ENCODE data around the gene TEDC1. TPM values are rescaled to one million over a fixed set of nuclear protein-coding genes. Genes with fewer than 3 reads are reported as not detected.

The TEDC1 gene
- polyA plus RNA-seq, 1 of the 3 experiments (the other 2 are of a cell fraction): 13.4 TPM

DNA sequence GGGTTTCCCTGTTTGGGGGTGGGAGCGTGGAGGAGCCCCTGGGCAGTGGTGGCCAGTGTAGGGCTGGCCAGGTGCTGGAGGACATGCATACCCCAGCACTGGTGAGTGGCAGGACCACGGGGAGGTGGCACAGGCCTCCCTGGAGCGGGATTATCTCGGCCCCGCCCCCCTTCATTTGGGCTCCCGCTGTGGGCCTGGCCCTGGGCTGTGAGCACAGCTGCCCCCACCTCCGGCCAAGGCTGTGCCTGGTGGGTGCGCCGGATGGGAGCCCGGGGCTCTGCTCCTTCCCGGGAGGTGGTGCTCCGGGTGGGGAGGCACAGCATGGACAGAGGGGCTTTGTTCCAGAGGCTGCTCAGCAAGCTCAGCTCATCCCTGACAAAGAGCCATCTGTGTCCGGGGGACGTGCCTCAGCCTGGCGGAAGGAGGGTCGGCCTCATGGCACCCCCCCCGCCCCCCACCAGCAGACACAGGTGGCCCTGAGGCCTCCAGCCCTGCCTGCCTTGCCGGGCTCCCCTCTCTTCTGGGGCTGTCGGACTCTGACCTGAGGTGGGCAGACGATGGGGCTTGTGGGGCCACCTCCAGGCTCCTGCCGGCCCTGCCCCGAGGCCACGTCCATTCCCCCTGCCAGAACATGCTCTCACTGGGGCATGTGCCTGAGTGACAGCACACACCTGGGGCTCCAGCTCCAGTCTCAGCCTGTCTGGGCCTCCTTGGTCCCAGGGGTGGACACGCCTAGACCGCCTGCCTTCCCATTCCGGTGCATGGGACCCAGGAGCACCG, 8.4 kb downstream of the TEDC1 start:
- Histone ChIP-seq H3K4me2 (no peak overlapping the region), H3K79me2 (ENCODE audit: insufficient read depth) (no peaks in the 10 kb centered on the region), H3K4me1 (ENCODE audit: control insufficient read depth in 1 of 2, insufficient read depth in 2 of 2, low read depth in 1 of 2, low read length in 1 of 2) (peaks cover 0 to 3% of the 10 kb centered on the region in 2 experiments; a peak in 1 of 4 replicates), H2AFZ (ENCODE audit: low read depth) (no peak overlapping the region), H3K9ac (no peak overlapping the region), H4K20me1 (ENCODE audit: insufficient read depth) (no peaks in the 10 kb centered on the region), H3K4me3 (ENCODE audit: low read depth in 2 of 2, low read length in 1 of 2) (no peak overlapping the region), H3K9me3 (no peaks in the 10 kb centered on the region), H3K27me3 (ENCODE audit: insufficient read depth) (no peaks in the 10 kb centered on the region), H3F3A (replicated peaks; ENCODE audit: insufficient read depth) (no peaks in the 10 kb centered on the region), H3K27ac (ENCODE audit: low read depth in 2 of 2, low read length in 1 of 2) (no peak overlapping the region), H3K9me2 (no peaks in the 10 kb centered on the region), H3K36me3 (replicated peaks in 1 of 2; ENCODE audit: control insufficient read depth in 1 of 2, insufficient read depth in 2 of 2, low read length in 1 of 2) (no peaks in the 10 kb centered on the region)
- ChIA-PET CTCF (interaction anchor here (0.6 to 1.4 kb wide), 3 partner anchors 8 to 18 kb away, joined by 4 to 5 read pairs (median 4); no protein-coding TSS in a partner anchor), POLR2A (interaction anchor here (0.8 kb wide), 1 partner anchor 18 kb away, joined by 3 read pairs; no protein-coding TSS in a partner anchor)
- DNase-seq: peak; percentile 33
- WGBS (ENCODE audit: low lambda C conversion rate): 100% methylated on average over 2 of the region's 27 CpGs
- no peak for TF ChIP-seq RAD21 (IDR thresholded peaks at IDR 0.05; ENCODE audit: low read length)
- TF ChIP-seq RCOR1 (IDR thresholded peaks at IDR 0.05; ENCODE audit: low read length): no peak
- no peak for TF ChIP-seq EZH2phosphoT487 (IDR thresholded peaks at IDR 0.05; ENCODE audit: borderline replicate concordance, low read depth)
- TF ChIP-seq, protein P1, sequence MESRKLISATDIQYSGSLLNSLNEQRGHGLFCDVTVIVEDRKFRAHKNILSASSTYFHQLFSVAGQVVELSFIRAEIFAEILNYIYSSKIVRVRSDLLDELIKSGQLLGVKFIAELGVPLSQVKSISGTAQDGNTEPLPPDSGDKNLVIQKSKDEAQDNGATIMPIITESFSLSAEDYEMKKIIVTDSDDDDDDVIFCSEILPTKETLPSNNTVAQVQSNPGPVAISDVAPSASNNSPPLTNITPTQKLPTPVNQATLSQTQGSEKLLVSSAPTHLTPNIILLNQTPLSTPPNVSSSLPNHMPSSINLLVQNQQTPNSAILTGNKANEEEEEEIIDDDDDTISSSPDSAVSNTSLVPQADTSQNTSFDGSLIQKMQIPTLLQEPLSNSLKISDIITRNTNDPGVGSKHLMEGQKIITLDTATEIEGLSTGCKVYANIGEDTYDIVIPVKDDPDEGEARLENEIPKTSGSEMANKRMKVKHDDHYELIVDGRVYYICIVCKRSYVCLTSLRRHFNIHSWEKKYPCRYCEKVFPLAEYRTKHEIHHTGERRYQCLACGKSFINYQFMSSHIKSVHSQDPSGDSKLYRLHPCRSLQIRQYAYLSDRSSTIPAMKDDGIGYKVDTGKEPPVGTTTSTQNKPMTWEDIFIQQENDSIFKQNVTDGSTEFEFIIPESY (IDR thresholded peaks at IDR 0.05; ENCODE audit: borderline replicate concordance, low read depth): no peak
- no peak for TF ChIP-seq MXI1 (IDR thresholded peaks at IDR 0.05; ENCODE audit: low read depth, low read length)
- TF ChIP-seq TEAD4 (IDR thresholded peaks at IDR 0.05; ENCODE audit: borderline replicate concordance, insufficient read depth): no peak

DNA sequence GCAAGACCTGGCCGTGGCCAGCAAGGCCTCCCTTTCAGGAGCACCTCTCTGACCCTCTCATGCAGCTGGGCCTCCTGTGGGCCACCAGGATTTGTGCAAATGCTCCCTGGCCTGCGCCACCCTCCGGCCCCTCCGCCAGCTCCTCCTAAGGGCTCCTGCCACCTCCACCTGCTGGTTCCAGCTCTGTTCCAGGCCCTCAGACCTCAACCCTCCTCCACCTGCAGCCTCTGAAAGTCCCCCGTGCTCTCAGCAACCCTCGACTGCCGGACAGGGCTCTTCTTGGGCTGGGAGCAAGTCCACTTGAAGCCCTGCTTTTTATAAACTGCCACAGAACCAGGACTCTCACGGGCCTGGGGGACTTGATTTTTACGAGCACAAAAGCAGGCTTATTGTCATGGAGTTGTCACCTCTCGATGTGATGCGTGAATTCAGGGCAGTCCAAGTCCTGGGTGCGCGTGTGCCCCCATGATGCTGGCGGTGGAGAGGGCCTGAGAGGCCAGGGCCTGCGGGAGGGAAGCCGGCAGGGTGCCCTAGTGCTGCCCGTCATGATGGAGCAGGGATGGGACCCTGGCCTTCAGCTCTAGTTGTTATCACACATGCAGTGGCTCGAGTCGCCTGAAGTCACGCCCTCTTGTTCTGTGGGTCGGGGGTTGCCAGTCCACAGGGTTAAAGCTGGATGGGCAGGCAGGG, 9.1 kb downstream of the TEDC1 start:
- Histone ChIP-seq H3K4me2 (no peak overlapping the region), H3K27me3 (ENCODE audit: insufficient read depth) (no peaks in the 10 kb centered on the region), H3K27ac (ENCODE audit: low read depth in 2 of 2, low read length in 1 of 2) (no peak overlapping the region), H4K20me1 (ENCODE audit: insufficient read depth) (no peaks in the 10 kb centered on the region), H3K4me3 (ENCODE audit: low read depth in 2 of 2, low read length in 1 of 2) (no peak overlapping the region), H3K79me2 (ENCODE audit: insufficient read depth) (no peaks in the 10 kb centered on the region), H2AFZ (ENCODE audit: low read depth) (no peak overlapping the region), H3K9me3 (no peaks in the 10 kb centered on the region), H3K9ac (no peak overlapping the region), H3K9me2 (no peaks in the 10 kb centered on the region), H3K36me3 (replicated peaks in 1 of 2; ENCODE audit: control insufficient read depth in 1 of 2, insufficient read depth in 2 of 2, low read length in 1 of 2) (no peaks in the 10 kb centered on the region), H3K4me1 (ENCODE audit: control insufficient read depth in 1 of 2, insufficient read depth in 2 of 2, low read depth in 1 of 2, low read length in 1 of 2) (peaks cover 0 to 6% of the 10 kb centered on the region in 2 experiments; a peak in 1 of 4 replicates), H3F3A (replicated peaks; ENCODE audit: insufficient read depth) (no peaks in the 10 kb centered on the region)
- 92% methylated on average over 10 of the region's 21 CpGs for WGBS (ENCODE audit: low lambda C conversion rate)
- no peak for TF ChIP-seq FOXJ3 (CRISPR knock-in tag; IDR thresholded peaks at IDR 0.05)
- no peak for TF ChIP-seq JUND (IDR thresholded peaks at IDR 0.05)
- TF ChIP-seq RAD21 (IDR thresholded peaks at IDR 0.05; ENCODE audit: low read length): no peak
- no peak for TF ChIP-seq RXRA (IDR thresholded peaks at IDR 0.05; ENCODE audit: borderline replicate concordance, low read depth)
- peak; percentile 17 for DNase-seq
- ChIA-PET POLR2A (interaction anchor here (0.8 kb wide), 1 partner anchor 19 kb away, joined by 3 read pairs; no protein-coding TSS in a partner anchor), CTCF (interaction anchor here (1.0 to 1.4 kb wide), 3 partner anchors 10 to 17 kb away, joined by 3 to 4 read pairs (median 4); no protein-coding TSS in a partner anchor)

All from SK-N-SH (cell line).